CD4-positive, alpha-beta T cell treated with Interleukin-12 subunit alpha and Interleukin-12 subunit beta, for 1 hour (primary cell): ENCODE results near the gene STK26.
"Not testable (repeated sequence)": the region's sequence is repeated elsewhere in the genome, so short reads cannot be mapped to it uniquely, and the experiment has no call there.

Experiments used
- DNase-seq: peaks from one replicate; pipeline ENCODE4 v3.0.0-alpha.2; 2020

STK26 gene

DNA sequence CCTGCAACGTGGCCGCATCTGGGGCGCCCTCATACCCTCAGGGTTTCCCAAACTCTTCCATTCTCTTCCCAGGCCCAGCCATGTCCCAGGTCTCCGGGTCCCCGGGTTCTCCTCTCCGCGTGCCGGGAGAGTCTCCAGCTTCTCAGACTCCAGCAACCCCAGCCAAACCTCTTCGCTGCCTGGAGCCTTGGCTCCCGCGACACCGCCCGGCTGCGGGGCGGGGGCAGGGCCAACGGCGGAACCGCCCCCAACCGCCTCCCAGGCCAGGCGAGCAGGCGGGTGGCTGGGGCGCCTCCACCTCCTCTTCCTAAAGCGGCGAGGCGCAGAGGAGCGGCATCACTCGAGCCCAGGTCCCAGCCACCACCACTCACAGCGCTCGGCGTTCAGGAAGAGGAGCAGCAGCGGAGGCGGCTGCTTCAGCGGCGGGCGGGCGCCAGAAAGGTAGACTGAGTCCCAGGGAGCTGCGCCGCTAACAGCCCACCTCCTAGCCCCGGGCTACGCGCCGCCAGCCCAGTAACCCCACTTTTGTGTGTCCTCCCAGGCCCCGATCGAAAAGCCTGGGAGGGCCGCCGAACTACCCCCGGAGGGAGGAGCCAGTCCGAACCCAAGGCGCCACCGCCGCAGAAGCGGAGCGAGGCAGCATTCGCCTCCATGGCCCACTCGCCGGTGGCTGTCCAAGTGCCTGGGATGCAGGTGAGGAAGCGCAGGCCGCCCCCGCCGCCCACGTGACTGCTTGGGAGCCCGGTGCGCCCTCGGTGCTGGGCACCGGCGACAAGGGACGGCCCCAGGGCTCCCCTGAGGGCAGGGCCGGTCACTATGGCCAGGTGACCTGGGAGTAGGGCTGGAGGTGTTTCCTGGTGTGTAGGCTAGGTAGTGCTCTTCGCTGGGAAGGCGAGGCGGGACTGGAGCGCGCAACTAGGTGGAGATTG is at the start of gene STK26:
Gene STK26, plus strand, starts transcription at position 336 of the 929 bp plus-strand sequence. Its CDS starts 316 bp downstream, at position 652.
- peak; percentile 80 for DNase-seq

DNA sequence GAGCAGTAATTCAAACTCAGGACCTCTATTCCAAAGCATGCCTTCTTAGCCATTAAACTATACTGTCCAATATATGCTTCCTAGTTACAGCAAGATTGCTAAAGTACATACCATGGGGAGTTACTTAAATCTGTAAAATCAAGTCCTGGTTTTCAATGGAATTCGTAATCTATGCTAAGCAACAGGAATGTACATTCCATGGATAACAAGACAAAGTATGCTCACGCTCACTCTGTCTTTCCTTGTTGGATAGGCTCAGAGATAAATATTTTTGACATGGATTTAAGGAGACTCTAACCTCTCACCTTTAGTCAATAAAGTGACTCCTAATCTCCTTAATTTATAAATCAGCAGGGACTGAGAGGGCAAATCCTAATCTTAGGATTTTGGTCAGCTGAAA is 47.3 kb upstream of the STK26 start:
- DNase-seq, result no peak

DNA sequence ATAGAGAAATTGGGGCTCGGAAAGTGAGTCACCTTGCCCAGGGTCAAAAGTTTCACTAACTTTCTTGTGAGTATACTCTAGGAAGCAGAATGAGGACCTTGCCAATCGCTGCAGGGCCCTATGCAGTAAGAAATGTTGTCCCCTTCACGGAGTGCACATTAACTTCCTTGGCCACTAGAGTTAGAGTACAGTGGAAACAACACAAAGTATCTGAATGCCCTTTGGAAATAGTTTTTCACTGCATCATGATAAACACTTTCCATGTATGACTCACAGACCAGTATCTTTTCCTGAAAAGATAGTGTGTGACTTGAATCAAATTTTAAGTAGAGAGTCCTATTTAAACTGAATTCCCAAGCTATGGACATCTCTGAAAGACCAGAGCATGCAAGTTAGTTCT is 45.5 kb upstream of the STK26 start:
- DNase-seq, result no peak

DNA sequence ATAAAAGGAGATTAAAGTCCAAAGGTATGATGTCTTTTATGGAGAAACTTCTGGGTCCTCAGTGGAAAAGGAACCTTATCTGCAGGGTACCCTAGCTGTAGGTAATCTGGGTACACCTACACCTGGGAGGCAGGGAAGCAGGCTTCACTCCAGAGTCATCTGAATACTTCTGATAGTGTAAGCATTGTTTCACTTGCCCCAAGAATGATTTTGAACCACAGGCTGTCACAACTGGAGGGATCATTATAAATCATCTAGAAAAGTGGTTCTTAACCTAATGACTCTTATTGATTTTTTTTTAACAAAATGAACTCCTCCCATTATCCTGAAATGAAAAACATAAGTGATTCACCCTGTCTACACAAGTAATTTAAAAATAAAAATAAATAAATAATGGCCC is 44.0 kb upstream of the STK26 start:
- DNase-seq, result no peak

DNA sequence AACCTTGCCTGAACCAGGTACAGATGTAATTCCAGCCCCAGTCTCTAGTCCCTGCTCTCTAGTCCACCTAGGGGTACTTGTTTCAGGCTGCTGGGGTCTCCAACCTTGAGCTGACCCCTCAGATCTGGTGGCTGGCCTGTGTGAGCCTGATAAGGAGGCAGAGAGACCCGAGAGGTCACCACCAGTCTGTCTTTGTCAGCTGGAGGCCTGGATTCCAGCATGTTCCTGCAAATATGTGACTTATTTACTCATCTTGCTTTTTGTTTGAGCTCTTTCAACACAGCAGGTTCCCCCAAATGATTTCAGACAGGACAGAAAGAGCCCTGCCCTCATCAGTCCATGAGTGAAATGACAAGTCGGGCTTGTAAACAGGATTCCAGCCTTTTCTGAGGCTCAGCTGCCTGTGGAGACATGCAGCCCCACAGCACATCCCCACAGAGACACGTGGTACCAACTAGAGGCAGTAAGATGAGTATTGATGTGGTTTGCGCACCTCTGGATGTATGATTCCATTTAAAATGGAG is 37.5 kb upstream of the STK26 start:
- DNase-seq, result peak; percentile 11

DNA sequence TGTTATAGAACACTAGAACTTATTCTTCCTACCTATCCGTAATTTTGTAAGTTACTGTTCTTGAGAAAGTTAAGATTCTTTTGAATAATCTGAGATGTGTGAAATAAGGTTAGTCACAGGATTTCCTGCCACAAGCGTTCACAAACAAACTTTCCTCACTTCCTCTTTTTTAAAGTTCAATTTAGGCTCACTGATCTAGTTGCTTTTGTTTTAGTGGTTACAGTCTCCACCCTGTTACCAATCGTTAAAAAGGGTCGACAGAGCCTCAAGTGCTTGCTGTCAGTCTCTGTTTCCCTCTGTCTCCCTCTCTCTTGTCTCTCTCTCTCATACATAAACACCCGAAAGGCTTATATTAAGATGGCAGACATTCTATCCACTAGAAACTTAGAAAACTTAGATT is 35.9 kb upstream of the STK26 start:
- peak; percentile 66 for DNase-seq

DNA sequence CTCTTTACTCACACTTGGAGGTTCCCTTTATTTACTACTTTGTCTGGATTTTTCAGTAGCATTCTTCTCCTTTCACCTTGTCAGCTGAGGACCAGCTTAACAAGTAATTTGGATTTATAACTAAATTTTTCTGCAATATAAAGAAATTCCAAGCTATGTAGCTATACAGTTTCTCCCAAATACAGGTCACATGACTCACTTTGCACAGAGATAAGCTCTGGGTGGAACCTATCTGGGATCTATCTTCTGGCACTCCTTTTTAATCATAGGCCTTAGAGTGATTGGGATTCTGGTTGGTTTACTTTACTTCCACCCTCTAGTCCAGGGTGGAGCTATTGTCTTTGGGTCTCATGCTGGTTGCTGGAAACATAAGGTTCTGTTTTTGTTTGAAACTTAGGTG is 34.9 kb upstream of the STK26 start:
- no peak for DNase-seq

DNA sequence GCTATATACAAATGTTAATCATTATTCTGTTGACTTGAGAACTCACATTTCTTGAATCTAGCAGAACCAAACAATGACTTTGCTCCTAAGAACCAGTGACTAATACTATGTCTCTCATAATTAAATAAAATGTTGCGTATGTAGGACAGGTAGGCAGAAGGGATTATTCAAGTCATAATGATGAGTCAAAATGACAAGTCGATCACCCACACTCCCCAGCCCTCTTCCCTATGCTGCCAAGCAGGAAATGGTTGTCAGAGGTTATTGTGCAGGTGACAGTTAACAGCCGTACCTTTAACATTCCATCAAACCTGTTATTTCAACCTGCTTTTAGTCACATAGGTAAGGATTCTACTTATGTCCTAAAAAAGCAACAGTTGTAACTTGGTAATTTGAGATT is 22.0 kb upstream of the STK26 start:
- no peak for DNase-seq

DNA sequence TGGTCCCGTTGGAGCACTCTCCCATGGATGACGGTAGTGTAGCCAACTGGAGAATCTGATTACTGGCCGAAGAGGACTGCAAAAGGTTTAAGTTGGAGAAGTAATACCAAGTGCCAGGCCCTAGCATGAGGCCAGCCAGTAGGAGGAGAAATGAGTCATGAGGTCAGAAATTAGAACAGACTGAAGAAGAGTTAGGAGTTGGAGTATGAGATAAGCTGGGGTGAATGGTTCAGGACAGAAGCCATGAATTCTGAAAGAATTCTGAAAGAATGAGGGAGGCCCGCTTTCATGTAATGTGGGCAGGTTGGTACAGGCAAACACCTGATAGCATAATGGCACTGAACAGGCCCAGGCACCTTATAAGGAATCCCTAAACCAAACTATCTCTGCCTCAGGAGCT is 18.4 kb upstream of the STK26 start:
- DNase-seq, result no peak

DNA sequence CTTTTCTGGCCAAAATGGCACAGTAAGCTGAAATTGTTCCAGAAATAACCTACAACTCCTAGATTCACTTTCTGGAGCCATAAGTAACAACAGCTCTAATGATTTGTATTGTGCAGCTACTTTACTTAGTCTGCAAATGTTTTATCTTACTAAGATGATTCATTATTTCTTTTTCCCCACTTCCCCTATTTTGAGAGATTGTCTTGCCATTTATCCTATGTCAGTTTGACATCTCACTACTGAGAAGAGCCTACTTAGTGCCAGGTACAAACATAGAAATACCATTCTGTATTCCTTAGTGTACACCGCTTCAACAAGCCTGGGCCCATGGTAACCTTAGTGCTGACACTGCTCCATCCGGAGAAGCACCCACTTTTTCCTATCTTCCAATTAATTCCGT is 13.8 kb upstream of the STK26 start:
- DNase-seq, result no peak

DNA sequence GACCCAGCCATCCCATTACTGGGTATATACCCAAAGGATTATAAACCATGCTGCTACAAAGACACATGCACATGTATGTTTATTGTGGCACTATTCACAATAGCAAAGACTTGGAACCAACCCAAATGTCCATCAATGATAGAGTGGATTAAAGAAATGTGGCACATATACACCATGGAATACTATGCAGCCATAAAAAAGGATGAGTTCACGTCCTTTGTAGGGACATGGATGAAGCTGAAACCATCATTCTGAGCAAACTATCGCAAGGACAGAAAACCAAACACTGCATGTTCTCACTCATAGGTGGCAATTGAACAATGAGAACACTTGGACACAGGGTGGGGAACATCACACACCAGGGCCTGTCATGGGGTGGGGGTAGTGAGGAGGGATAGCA is 12.9 kb upstream of the STK26 start:
- DNase-seq, result not testable (repeated sequence)

DNA sequence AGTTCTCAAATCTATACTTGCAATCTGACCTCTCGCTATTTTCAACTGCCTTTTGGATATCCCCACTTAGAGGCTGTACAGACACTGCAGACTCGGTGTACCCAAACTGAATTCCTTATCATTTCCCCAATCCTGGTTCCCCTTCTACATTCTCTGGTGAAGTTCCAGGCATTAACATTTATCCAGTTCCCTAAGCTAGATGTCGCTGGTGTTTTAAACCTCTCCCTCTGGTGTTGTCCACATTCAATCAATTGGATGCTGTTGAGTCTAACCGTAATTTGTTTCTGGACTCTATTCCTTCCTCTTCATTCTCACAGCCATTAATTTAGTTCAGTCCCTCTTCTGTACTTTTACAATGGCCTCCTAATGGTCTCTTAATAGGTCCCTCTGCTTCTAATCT is 7.2 kb upstream of the STK26 start:
- DNase-seq, result no peak

DNA sequence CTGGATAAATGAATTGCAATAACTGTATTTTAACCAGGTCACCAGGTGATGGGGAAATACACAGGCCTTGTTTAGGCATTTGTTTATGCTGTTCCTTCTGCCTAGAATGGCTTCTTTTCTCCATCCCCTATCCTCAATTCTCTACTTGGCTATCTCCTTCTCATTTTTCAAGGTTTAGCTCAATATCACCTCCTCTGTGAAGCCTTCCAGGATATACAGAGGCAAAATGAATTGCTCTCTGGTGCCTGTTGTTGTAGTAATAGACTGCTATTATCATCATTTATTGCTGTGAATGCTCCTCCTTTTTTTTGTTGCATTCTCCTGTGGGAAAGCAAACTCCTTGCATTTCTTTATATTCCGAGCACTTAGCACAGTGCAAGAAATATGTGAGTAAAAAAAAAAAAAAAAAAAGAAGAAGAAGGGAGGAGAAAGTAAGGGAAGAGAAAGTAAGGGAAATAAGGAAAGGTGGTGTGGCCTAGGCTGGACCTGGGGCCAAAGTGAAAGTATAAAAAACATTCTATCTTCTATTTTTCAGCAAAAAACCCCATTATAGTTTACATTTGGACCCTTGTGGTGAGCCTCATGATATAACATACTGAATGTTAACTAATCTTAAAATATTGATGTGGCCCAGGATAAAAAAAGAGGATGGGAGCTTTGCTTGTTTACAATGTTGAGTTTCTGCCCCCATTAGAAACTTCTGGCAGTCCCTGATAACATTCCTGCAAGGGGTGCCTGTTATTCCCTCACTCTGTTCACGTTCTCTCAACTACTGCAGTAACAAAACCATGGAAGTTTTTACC is 6.3 kb upstream of the STK26 start:
- no peak for DNase-seq

DNA sequence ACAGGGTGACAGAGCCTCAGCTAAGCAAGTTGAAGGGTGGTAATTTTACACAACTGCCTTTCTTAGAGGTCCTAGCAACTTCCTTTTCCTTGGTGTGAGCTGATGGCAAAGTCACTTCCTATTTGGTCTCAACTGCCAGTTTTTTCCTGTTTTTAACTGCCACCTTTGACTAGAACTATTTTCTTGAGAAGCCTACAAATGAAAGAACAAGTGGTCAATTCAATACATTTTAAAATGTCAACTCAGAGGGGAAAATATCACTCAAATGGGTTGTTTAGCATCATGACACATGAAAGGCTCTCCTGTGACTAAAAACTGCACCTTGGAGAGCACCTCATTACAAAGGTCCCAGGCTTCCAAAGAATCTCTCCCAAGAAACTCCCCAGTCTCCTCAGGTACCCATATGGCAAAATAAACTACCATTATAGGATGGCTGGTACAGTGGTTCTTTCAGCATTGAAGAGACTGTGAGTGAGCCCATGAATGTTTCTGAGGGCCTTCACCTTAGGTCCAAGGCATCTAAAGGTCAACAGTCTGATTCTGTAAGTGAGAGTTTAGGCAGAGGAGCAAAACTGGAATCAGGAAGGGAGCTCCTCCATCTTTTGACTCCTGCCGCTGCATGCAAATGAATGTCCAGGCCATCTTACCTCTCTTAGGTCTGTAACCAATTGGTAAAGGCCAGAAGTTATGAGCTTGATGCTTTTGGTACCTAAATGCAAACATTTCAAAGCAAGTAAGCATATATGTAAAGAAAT is 5.5 kb upstream of the STK26 start:
- DNase-seq, result no peak

DNA sequence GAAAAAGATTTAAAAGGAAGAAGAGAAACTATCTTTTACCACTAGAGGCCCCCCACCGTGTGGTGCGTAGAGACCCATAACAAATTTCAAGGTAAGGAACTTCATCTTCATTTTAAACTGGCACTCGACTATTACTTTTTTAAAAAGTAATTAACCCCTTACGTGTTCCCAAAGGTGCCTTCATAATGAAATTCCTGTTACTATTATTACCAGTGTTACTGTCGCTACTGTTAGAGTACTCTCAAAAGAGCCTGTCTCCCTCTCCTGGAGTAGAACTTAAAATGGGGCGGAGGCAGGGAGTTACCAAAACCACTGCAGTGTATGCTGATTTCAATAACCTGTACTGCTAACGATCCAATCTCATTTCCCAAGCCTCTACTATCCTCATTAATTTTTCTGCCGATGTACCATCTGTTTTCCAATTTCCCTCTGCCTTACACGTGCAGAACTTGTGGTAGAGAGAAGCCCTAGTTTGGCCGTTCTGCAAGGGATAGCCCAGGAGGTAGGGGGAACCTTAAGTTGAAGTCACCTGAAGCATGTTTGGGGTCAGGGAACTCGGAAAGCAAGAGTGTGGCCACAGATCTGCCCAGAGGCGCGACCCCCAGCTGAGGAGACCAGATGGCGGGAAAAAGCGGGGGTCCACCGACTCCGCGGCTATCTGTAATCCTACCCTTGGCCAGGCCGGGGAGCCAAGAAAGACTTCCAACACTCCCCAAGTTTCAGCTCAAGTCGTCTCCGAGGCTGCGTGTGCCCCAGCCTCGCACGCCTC is 720 bp upstream of the STK26 start:
- peak; percentile 24 for DNase-seq

DNA sequence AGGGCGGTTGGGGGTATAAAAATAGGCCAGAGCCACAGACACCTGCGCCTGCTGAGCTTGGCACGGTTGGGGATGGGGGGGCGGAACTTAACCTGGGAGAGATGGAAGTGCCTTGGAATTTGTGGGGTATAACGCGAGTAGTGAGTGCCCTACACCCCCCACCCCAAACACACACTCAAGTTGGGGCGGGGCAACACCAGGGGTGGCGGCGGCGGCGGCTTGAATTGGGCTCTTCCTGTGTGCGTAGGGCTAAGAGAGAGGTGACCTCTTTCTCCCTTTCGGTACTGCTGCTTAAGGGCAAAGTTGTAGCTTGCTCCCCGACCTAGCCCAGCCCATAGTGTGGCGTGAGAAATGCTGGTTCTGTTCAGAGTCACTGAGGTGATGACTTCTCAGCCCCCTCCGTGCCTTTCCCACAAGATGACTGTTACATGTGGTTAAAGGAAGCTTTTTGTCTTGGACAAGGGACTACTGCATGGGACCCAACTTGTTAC is 839 bp downstream of the STK26 start:
- DNase-seq, result peak; percentile 45

DNA sequence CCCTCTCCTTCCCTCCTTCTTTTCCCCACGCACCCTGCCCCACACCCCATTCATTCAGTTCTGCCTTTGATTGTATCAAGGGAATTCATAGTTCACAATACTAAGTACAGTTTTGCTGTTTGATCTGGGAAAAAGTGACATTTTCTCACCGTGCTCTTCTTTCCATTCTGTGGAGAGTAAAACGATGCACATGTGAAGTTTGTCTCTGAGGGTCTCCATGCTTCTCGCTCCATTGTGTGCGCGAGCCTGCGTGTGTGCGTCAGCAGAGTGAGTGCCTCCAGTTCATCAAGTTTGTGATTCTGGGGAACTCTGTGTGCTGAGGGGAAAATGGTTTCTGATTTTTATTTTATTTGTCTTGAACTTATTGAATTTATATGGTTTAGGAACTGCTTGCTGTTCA is 1.9 kb downstream of the STK26 start:
- no peak for DNase-seq

DNA sequence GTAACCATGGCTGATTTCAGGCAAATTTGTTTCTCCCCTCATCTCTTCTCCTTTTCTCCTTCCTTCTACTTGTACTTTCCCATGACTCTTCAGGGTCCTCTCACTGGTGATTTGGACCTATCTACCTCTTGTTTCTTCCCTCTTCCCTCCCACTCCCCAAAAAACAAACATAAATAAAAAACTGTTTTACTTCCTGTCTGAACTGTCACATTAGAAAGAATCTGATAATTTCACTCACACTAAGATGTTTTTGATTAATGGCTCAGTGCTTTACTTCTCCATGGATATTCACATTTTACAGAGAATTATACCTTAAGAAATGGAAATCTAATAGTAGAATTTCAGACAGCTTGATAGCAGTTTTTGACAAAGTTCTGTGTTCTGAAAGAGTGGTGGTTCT is 7.2 kb downstream of the STK26 start:
- no peak for DNase-seq

DNA sequence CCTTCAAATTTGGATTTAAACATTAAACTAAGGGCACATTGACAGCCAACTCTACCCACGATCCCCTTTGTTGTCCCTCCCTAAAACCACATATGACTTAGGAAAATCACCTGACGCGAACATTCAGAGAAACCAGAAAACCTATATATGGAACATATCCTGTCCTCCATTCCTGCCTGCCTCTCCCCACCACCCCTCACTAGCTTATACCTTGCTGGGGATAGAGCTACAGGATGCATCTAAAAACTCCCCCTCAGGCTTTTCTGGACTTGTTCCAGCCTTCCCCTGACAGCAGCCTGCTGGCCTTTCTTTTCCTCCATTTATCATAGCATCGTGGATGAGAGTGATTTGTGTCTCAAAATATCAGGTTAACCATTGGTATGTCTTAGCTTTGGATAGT is 8.8 kb downstream of the STK26 start:
- no peak for DNase-seq

DNA sequence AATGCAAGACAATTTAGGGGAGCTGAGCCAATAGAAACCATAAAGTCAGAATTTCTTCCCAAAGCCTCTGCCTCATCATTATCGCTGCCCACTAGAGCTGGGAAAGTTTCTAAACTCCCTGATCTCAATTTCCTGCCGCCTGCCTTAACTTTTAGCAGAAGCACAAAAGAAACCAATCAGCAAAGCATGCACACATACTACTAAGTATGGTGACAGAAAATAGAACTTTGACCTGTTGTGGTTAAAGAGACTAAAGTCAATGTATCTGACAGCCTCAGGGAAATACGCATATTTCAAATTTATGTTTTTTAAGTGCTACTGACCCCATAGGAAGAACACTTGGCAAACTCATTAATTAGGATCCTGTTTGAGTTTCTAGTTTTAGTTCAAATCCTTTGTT is 10.1 kb downstream of the STK26 start:
- no peak for DNase-seq

DNA sequence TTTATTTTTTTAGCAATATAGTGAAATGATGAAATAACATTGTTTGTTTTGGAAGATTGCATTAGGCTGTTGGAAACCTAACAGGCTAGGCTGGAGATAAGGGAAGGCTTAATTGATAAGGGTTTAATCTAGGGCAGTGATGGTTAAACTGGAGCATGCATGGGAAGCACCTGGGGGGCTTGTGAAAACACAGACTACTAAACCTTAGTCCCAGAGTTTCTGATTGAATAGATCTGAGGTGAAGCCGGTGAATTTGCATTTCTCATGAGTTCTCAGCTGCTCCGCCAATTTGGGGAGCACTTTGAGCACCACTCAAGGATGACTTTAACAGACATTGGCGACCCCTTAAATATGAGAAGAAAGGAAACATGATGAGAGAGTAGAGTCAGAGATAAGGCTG is 11.5 kb downstream of the STK26 start:
- no peak for DNase-seq

DNA sequence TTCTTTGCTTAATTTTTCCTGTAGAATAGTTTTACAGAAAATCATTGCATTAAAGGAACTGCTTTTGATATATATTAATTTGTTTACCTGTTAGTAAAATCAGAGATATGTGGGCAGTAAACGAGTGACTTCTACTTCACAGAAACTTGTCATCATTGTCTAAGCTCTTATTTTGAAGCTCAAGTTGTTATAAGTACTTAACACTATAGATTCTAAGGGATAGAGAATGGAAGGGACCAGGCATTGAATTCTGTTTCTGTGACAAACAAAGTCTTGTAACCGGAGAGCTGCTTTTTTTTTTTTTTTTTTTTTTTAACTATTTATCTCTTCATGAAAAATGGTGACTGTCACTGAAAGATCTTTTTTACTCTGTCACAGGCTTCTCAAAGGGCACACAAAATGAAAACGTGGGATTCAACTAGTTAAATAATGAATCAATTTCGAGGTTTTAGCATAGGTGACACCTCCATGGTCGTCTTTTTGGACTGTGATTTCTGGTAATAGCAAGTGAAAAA is 14.4 kb downstream of the STK26 start:
- no peak for DNase-seq
